H1 (cell line): Measurements from ENCODE around the gene P3H4. TPM values are rescaled to one million over a fixed set of nuclear protein-coding genes. Genes with fewer than 3 reads are reported as not detected.
A peak's percentile ranks its signal among the peaks of the same experiment; 100 is the strongest.

Source experiments
- TAF1 ChIP-seq: IDR thresholded peaks from 2 replicates; pipeline ENCODE4 v1.6.1; 2011; ENCODE audit warnings: mild to moderate bottlenecking, low read depth, low read length
- TCF12 ChIP-seq: IDR thresholded peaks from 2 replicates; pipeline ENCODE4 v1.6.1; 2011; ENCODE audit warnings: low read depth, mild to moderate bottlenecking, low read length
- polyA plus RNA-seq, 7 experiments: library from polyadenylated mRNA; depleted of rRNA in 3 of 7; stranded (reverse) in 5 of 7; unstranded in 2 of 7; fragments of >200 nt in 5 of 7; fragments of 200-250 nt in 2 of 7; gene quantifications; 1 replicate in 5 of 7; 2 replicates in 1 of 7; 4 replicates in 1 of 7; pipeline versions ENCODE4 v1.2.1 to v1.2.3, GENCODE V29; 2011 to 2013; ENCODE audit warnings: missing spikeins in 2 of 7, mixed read lengths in 2 of 7
- total RNA-seq: library from RNA; stranded (reverse); fragmentation: NEBNext Ultra II Directional; extraction: Animal tissue kit (Norgen Biotek cat#: 25700); gene quantifications from 2 replicates; pipeline ENCODE4 v1.2.1, GENCODE V29; 2021

The P3H4 gene
- total and polyA plus RNA-seq, 2 of the 8 experiments (the other 6 are each of a cell fraction or from before 2014, with no cell fraction given), result 23.4 to 26.7 TPM

DNA sequence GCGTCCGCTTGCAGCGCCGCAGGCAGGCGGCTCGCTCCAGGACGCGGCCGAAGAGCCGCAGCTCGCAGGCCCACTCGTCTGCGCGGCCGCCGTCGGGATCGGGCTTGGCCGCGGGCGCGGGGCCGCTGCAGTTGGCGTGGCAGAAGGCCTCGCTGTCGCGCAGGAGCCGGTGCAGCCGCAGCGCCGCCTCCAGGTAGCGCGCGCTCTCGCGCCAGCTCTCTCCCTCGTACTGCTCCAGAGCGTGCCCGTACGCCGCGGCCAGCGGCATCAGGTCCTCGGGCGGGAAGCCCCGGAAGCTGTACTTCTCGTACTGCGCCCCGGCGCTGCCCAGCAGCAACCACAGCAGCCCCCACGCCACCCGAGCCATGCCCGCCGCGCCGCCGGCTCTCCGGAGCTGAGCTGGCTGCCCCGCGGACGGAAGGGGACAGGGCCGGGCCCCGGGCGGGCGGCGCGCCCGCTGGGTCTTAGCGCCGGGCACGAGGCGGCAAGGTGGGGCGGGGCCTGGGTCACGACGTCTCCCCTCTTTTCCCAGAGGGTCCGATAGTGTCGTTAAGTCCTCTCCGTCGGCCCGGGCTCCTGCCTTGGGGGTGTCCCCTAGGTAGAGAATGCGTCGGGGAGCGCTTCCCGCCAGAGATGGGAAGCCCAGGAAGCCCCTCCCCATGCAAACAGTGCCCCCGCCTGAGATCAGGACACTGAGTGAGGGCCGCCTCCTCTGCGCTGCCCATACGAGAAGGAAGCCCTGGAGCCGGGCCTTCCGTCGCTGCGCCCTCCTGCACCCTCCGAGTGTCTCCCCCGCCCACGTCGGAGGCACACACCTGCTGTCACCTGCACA, at the start of gene P3H4 (continued):
- no peak for TF ChIP-seq TCF12
- TF ChIP-seq TAF1, result peak; percentile 49
- TF ChIP-seq, all 59 proteins: peak for 19
